HepG2 (cell line): Measurements from ENCODE around the gene TPX2.

ENCODE experiments used
- BHLHE40 ChIP-seq: IDR thresholded peaks from 2 replicates; pipeline ENCODE4 v1.6.1; 2011; ENCODE audit warnings: low read length, improper control_type of control experiment
- CTCF ChIP-seq: sonication (generic); formaldehyde crosslinking; IDR thresholded peaks from 2 replicates; pipeline ENCODE4 v1.5.0; 2020; ENCODE audit warnings: mild to moderate bottlenecking, missing genetic modification reagents, moderate library complexity
- PTBP1 ChIP-seq: fragments of 200-400 bp; formaldehyde crosslinking; IDR thresholded peaks from 2 replicates; pipeline ENCODE4 v1.6.1; 2018; ENCODE audit warnings: low read length, low read depth; ENCODE audit not compliant: poor library complexity, severe bottlenecking
- RAD21 ChIP-seq: fragments of 450-650 bp; formaldehyde crosslinking; IDR thresholded peaks from 2 replicates; pipeline ENCODE4 v1.5.0; 2020; ENCODE audit warnings: mild to moderate bottlenecking
- RFX1 ChIP-seq: fragments of 450-650 bp; IDR thresholded peaks from 2 replicates; pipeline ENCODE4 v1.6.1; 2017
- ZBTB2 ChIP-seq: sonication (generic); formaldehyde crosslinking; IDR thresholded peaks from 2 replicates; pipeline ENCODE4 v1.8.0; 2022; ENCODE audit warnings: low read depth, missing genetic modification reagents

- TF ChIP-seq RAD21 (CRISPR knock-in tag) = peak; percentile 65
- TF ChIP-seq CTCF (CRISPR knock-in tag) = 0 out of 2 replicates have a peak, but pooled peaks have one; percentile 6
- TF ChIP-seq ZBTB2 (CRISPR knock-in tag) = no peak
- TF ChIP-seq RFX1 = no peak
- no peak for TF ChIP-seq PTBP1
- TF ChIP-seq BHLHE40 = no peak
Observed at GRCh38 chr20:31706607-31707257, 32.4 kb upstream of the TPX2 start.
